GM12864 (cell line): Measurements from ENCODE around the gene HEATR9.

Source experiments
- DNase-seq: peaks from one replicate; pipeline ENCODE4 v3.0.0-alpha.2; 2011; ENCODE audit warnings: low read depth
- H3K4me3 ChIP-seq: 2 replicates; pipeline ENCODE4 v1.5.1; 2011; ENCODE audit warnings: mild to moderate bottlenecking, low read depth, low read length, control low read depth
- CTCF ChIP-seq: IDR thresholded peaks from 2 replicates; pipeline ENCODE4 v1.5.1; 2011; ENCODE audit warnings: low read depth, mild to moderate bottlenecking, moderate library complexity, low read length, control low read depth, inconsistent platforms; ENCODE audit errors: missing control alignments

The HEATR9 gene

GRCh38 chr17:35809855-35810461 is 58.7 kb downstream of the HEATR9 start:
- no peak for TF ChIP-seq CTCF
- DNase-seq = no peak
- H3K4me3 ChIP-seq = peak overlapping the region; percentile 64

- peak; percentile 99 for DNase-seq
- peak within 1 kb of the TSS; percentile 64 for H3K4me3 ChIP-seq
- peak; percentile 78 for TF ChIP-seq CTCF
Observed at GRCh38 chr17:35808962-35809854, 59.5 kb downstream of the HEATR9 start, which contains the start of gene TAF15. Gene TAF15, plus strand, starts transcription at chr17:35809484. Its CDS starts 86 bp downstream, at chr17:35809570.

- no peak for TF ChIP-seq CTCF
- DNase-seq = no peak
- peak overlapping the region; percentile 64 for H3K4me3 ChIP-seq
Observed at GRCh38 chr17:35808240-35808961, 60.3 kb downstream of the HEATR9 start.

- H3K4me3 ChIP-seq = no peak overlapping the region
- TF ChIP-seq CTCF = no peak
- no peak for DNase-seq
Observed at GRCh38 chr17:35807371-35808144, 61.1 kb downstream of the HEATR9 start.
